Type B pancreatic cell (in vitro differentiated cells): Measurements from ENCODE around the gene POU6F1. TPM values are rescaled to one million over a fixed set of nuclear protein-coding genes. Genes with fewer than 3 reads are reported as not detected.

Source experiments
- DNase-seq: peaks from one replicate; pipeline ENCODE4 v3.0.0; 2021; ENCODE audit warnings: mixed read lengths; ENCODE audit not compliant: unreplicated experiment; ENCODE audit errors: extremely low spot score
- H3K27ac Mint-ChIP-seq: 2 replicates; pipeline ENCODE4 v1.8.0; 2021; ENCODE audit warnings: mild to moderate bottlenecking, mixed read lengths
- H3K27me3 Mint-ChIP-seq: 2 replicates; pipeline ENCODE4 v1.8.0; 2021; ENCODE audit warnings: mixed read lengths
- H3K36me3 Mint-ChIP-seq: 2 replicates; pipeline ENCODE4 v1.8.0; 2021; ENCODE audit warnings: mixed read lengths
- H3K4me1 Mint-ChIP-seq: one replicate; pipeline ENCODE4 v1.8.0; 2021; ENCODE audit warnings: mixed read lengths; ENCODE audit not compliant: unreplicated experiment
- H3K4me3 Mint-ChIP-seq: 2 replicates; pipeline ENCODE4 v1.8.0; 2021; ENCODE audit warnings: mild to moderate bottlenecking, mixed read lengths
- H3K9me3 Mint-ChIP-seq: 2 replicates; pipeline ENCODE4 v1.8.0; 2021; ENCODE audit warnings: mixed read lengths
- CTCF ChIP-seq: fragments of 200-600 bp; sonication (generic); conservative IDR thresholded peaks from 2 replicates; pipeline ENCODE4 v1.5.0; 2021; ENCODE audit warnings: antibody characterized with exemption, mild to moderate bottlenecking
- total RNA-seq: library from RNA; stranded (reverse); gene quantifications from 2 replicates; pipeline ENCODE4 v1.2.1, GENCODE V29; 2021; ENCODE audit warnings: low replicate concordance

POU6F1 gene
- total RNA-seq, 1 donor from 2014 or later: 6.6 TPM

- DNase-seq: no peak
- no peak for TF ChIP-seq CTCF
- Mint-ChIP-seq H3K27ac (no peak overlapping the region), H3K4me1 (no peaks in the 10 kb centered on the region), H3K4me3 (no peak overlapping the region), H3K27me3 (no peaks in the 10 kb centered on the region), H3K36me3 (peaks cover 2% of the 10 kb centered on the region), H3K9me3 (no peaks in the 10 kb centered on the region)
These were observed 8.6 kb downstream of the POU6F1 start for GRCh38 chr12:51209259-51209658.

- no peaks in the 10 kb centered on the region for H3K27me3 Mint-ChIP-seq
- no peak for DNase-seq
- H3K4me3 Mint-ChIP-seq: no peak overlapping the region
- no peaks in the 10 kb centered on the region for H3K9me3 Mint-ChIP-seq
- H3K27ac Mint-ChIP-seq: no peak overlapping the region
- TF ChIP-seq CTCF: no peak
- H3K4me1 Mint-ChIP-seq: no peaks in the 10 kb centered on the region
- H3K36me3 Mint-ChIP-seq: no peaks in the 10 kb centered on the region
These were observed 9.7 kb downstream of the POU6F1 start for GRCh38 chr12:51208016-51208660.

GRCh38 chr12:51205350-51205749 is 12.5 kb downstream of the POU6F1 start:
- TF ChIP-seq CTCF: no peak
- no peaks in the 10 kb centered on the region for H3K27me3 Mint-ChIP-seq
- no peaks in the 10 kb centered on the region for H3K9me3 Mint-ChIP-seq
- no peak overlapping the region for H3K4me3 Mint-ChIP-seq
- no peaks in the 10 kb centered on the region for H3K4me1 Mint-ChIP-seq
- no peak for DNase-seq
- no peaks in the 10 kb centered on the region for H3K36me3 Mint-ChIP-seq
- H3K27ac Mint-ChIP-seq: no peak overlapping the region

- H3K4me1 Mint-ChIP-seq: no peaks in the 10 kb centered on the region
- H3K4me3 Mint-ChIP-seq: no peak overlapping the region
- no peak for TF ChIP-seq CTCF
- H3K27me3 Mint-ChIP-seq: no peaks in the 10 kb centered on the region
- no peak overlapping the region for H3K27ac Mint-ChIP-seq
- H3K9me3 Mint-ChIP-seq: no peaks in the 10 kb centered on the region
- H3K36me3 Mint-ChIP-seq: no peaks in the 10 kb centered on the region
- no peak for DNase-seq
These were observed 15.1 kb downstream of the POU6F1 start for GRCh38 chr12:51202718-51203117.

- Mint-ChIP-seq H3K27me3 (no peaks in the 10 kb centered on the region), H3K36me3 (no peaks in the 10 kb centered on the region), H3K4me1 (no peaks in the 10 kb centered on the region), H3K4me3 (no peak overlapping the region), H3K9me3 (no peaks in the 10 kb centered on the region), H3K27ac (no peak overlapping the region)
- TF ChIP-seq CTCF: no peak
- no peak for DNase-seq
These were observed 17.1 kb downstream of the POU6F1 start for GRCh38 chr12:51200806-51201205.

GRCh38 chr12:51200156-51200555 is 17.7 kb downstream of the POU6F1 start:
- no peaks in the 10 kb centered on the region for H3K36me3 Mint-ChIP-seq

More at GRCh38 chr12:51200156-51200555, 17.7 kb downstream of the POU6F1 start:
- DNase-seq: no peak
- no peaks in the 10 kb centered on the region for H3K9me3 Mint-ChIP-seq
- H3K27ac Mint-ChIP-seq: no peak overlapping the region
- no peaks in the 10 kb centered on the region for H3K4me1 Mint-ChIP-seq
- no peak for TF ChIP-seq CTCF
- no peak overlapping the region for H3K4me3 Mint-ChIP-seq
- no peaks in the 10 kb centered on the region for H3K27me3 Mint-ChIP-seq
